Measurements from ENCODE around the gene PIP5K1A. TPM values are rescaled to one million over a fixed set of nuclear protein-coding genes. Genes with fewer than 3 reads are reported as not detected.

PIP5K1A gene
- total RNA-seq, 1 donor from 2014 or later, result 79.4 TPM

DNA sequence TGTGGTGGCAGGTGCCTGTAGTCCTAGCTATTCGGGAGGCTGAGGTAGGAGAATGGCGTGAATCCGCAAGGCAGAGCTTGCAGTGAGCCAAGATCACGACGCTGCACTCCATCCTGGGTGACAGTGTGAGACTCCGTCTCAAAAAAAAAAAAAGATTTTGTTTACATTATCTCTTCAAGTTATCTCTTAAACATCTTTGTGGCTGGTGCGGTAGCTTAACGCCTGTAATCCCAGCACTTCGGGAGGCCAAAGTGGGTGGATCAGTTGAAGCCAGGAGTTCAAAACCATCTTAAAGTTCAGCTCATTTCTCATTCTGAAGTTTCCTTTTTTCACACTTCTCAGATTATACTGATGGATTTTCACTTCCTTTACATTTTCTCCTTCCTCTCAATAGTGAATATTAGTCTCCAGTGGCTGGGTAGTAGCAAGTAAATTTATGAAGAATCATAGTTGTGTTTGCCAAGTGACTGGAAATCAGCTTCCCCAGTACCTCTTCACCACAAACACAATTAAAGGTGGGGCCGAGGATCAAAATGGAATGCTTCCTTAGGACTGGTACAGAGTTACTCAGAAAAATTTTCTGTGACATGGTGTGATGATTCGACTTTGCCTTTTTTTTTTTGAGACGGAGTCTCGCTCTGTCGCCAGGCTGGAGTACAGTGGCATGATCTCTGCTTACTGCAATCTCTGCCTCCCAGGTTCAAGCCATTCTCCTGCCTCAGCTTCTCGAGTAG, 13.8 kb downstream of the PIP5K1A start:
- DNase-seq, result no peak
- no peak for TF ChIP-seq CTCF (IDR thresholded peaks at IDR 0.05; ENCODE audit: partially characterized antibody, unreplicated experiment)
- Mint-ChIP-seq H3K4me3 (ENCODE audit: unreplicated experiment) (no peak overlapping the region), H3K9me3 (ENCODE audit: unreplicated experiment) (no peaks in the 10 kb centered on the region), H3K27me3 (ENCODE audit: unreplicated experiment) (peaks cover 4% of the 10 kb centered on the region), H3K4me1 (ENCODE audit: low read depth, unreplicated experiment) (no peaks in the 10 kb centered on the region), H3K27ac (ENCODE audit: unreplicated experiment) (peak overlapping the region; percentile 70), H3K36me3 (ENCODE audit: unreplicated experiment) (peaks cover 4% of the 10 kb centered on the region)

- H3K9me3 Mint-ChIP-seq (ENCODE audit: unreplicated experiment), result no peaks in the 10 kb centered on the region
- peaks cover 4% of the 10 kb centered on the region for H3K36me3 Mint-ChIP-seq (ENCODE audit: unreplicated experiment)
- H3K27me3 Mint-ChIP-seq (ENCODE audit: unreplicated experiment), result peaks cover 4% of the 10 kb centered on the region
- no peak overlapping the region for H3K27ac Mint-ChIP-seq (ENCODE audit: unreplicated experiment)
- TF ChIP-seq CTCF (IDR thresholded peaks at IDR 0.05; ENCODE audit: partially characterized antibody, unreplicated experiment), result no peak
- no peak overlapping the region for H3K4me3 Mint-ChIP-seq (ENCODE audit: unreplicated experiment)
- DNase-seq, result no peak
- H3K4me1 Mint-ChIP-seq (ENCODE audit: low read depth, unreplicated experiment), result no peaks in the 10 kb centered on the region
Observed at GRCh38 chr1:151213560-151213959, 15.2 kb downstream of the PIP5K1A start.

DNA sequence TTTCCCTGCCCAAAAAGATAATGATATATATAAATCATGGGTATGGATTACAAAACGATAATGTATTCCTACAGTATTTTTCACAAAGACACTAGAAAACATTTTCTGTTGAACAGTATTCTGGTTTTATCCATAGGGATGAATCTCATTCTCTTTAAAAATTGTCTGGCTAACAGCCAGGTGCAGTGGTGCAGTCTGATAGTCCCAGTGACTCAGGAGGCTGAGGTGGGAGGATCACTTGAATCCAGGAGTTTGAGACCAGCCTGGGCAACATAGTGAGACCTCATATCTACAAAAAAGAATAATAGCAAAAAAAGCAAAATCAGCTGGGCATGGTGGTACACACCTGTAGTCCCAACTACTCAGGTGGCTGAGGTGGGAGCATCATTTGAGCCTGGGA, 23.3 kb downstream of the PIP5K1A start:
- Mint-ChIP-seq H3K4me1 (ENCODE audit: low read depth, unreplicated experiment) (no peaks in the 10 kb centered on the region), H3K9me3 (ENCODE audit: unreplicated experiment) (peaks cover 3% of the 10 kb centered on the region), H3K4me3 (ENCODE audit: unreplicated experiment) (no peak overlapping the region), H3K27ac (ENCODE audit: unreplicated experiment) (no peak overlapping the region), H3K36me3 (ENCODE audit: unreplicated experiment) (no peaks in the 10 kb centered on the region), H3K27me3 (ENCODE audit: unreplicated experiment) (no peaks in the 10 kb centered on the region)
- DNase-seq, result no peak
- TF ChIP-seq CTCF (IDR thresholded peaks at IDR 0.05; ENCODE audit: partially characterized antibody, unreplicated experiment), result no peak

- no peak overlapping the region for H3K4me3 Mint-ChIP-seq (ENCODE audit: unreplicated experiment)
- DNase-seq, result no peak
- peaks cover 3% of the 10 kb centered on the region for H3K9me3 Mint-ChIP-seq (ENCODE audit: unreplicated experiment)
- no peaks in the 10 kb centered on the region for H3K27me3 Mint-ChIP-seq (ENCODE audit: unreplicated experiment)
- H3K36me3 Mint-ChIP-seq (ENCODE audit: unreplicated experiment), result no peaks in the 10 kb centered on the region
- no peak for TF ChIP-seq CTCF (IDR thresholded peaks at IDR 0.05; ENCODE audit: partially characterized antibody, unreplicated experiment)
- H3K4me1 Mint-ChIP-seq (ENCODE audit: low read depth, unreplicated experiment), result no peaks in the 10 kb centered on the region
- H3K27ac Mint-ChIP-seq (ENCODE audit: unreplicated experiment), result no peak overlapping the region
Observed at GRCh38 chr1:151222130-151222529, 23.8 kb downstream of the PIP5K1A start.

DNA sequence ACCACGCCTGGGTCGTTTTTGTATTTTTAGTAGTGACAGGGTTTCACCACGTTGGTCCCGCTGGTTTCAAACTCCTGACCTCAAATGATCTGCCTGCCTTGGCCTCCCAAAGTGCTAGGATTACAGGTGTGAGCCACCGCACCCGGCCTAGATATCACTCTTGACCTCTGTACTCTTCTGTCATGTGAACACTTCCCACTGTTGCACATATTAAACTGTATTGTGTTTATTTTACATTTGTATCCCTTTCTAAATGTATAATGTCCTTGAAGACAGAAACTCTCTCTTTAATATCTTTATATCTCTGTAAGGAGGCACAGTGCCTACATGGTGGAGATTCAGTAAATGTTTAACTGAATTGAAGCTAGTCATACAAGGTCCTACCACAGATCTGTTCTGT, 36.9 kb downstream of the PIP5K1A start:
- Mint-ChIP-seq H3K4me3 (ENCODE audit: unreplicated experiment) (no peak overlapping the region), H3K4me1 (ENCODE audit: low read depth, unreplicated experiment) (peaks cover 13% of the 10 kb centered on the region), H3K27me3 (ENCODE audit: unreplicated experiment) (peaks cover 3% of the 10 kb centered on the region), H3K36me3 (ENCODE audit: unreplicated experiment) (no peaks in the 10 kb centered on the region), H3K9me3 (ENCODE audit: unreplicated experiment) (peaks cover 2% of the 10 kb centered on the region), H3K27ac (ENCODE audit: unreplicated experiment) (no peak overlapping the region)
- no peak for TF ChIP-seq CTCF (IDR thresholded peaks at IDR 0.05; ENCODE audit: partially characterized antibody, unreplicated experiment)
- no peak for DNase-seq

All from glutamatergic neuron (in vitro differentiated cells).